ENCODE measurements around the gene TMEM53.
"Not testable (repeated sequence)": the region's sequence is repeated elsewhere in the genome, so short reads cannot be mapped to it uniquely, and the experiment has no call there.

The TMEM53 gene

GRCh38 chr1:44674113-44675000 lies at the start of gene TMEM53, which contains the start of gene ARMH1:
Gene TMEM53, minus strand, starts transcription at chr1:44674481. Its CDS starts 90 bp downstream, at chr1:44674391.
Gene ARMH1, plus strand, starts transcription at chr1:44674714. Its CDS starts 14,984 bp downstream, at chr1:44689698.
- peak; percentile 99 for DNase-seq

- DNase-seq: peak; percentile 66
Observed at GRCh38 chr1:44723496-44724295, 49.4 kb upstream of the TMEM53 start.

GRCh38 chr1:44723064-44723463 lies 48.8 kb upstream of the TMEM53 start:
- peak; percentile 52 for DNase-seq

GRCh38 chr1:44721485-44722361 lies 47.4 kb upstream of the TMEM53 start:
- peak; percentile 92 for DNase-seq

- no peak for DNase-seq
Observed at GRCh38 chr1:44720281-44720680, 46.0 kb upstream of the TMEM53 start.

- DNase-seq: no peak
Observed at GRCh38 chr1:44719318-44719717, 45.0 kb upstream of the TMEM53 start.

GRCh38 chr1:44718091-44718490 lies 43.8 kb upstream of the TMEM53 start:
- DNase-seq: no peak

- no peak for DNase-seq
Observed at GRCh38 chr1:44717653-44718052, 43.4 kb upstream of the TMEM53 start.

- DNase-seq: no peak
Observed at GRCh38 chr1:44717156-44717555, 42.9 kb upstream of the TMEM53 start.

GRCh38 chr1:44714944-44715571 lies 40.8 kb upstream of the TMEM53 start:
- peak; percentile 69 for DNase-seq

- DNase-seq: no peak
Observed at GRCh38 chr1:44714532-44714931, 40.3 kb upstream of the TMEM53 start.

- DNase-seq: no peak
Observed at GRCh38 chr1:44713321-44713781, 39.1 kb upstream of the TMEM53 start.

- no peak for DNase-seq
Observed at GRCh38 chr1:44707959-44708831, 33.9 kb upstream of the TMEM53 start.

- no peak for DNase-seq
Observed at GRCh38 chr1:44707112-44707881, 33.0 kb upstream of the TMEM53 start.

GRCh38 chr1:44705938-44706337 lies 31.7 kb upstream of the TMEM53 start:
- DNase-seq: no peak

GRCh38 chr1:44705470-44705869 lies 31.2 kb upstream of the TMEM53 start:
- no peak for DNase-seq

GRCh38 chr1:44701141-44701573 lies 26.9 kb upstream of the TMEM53 start:
- DNase-seq: no peak

- no peak for DNase-seq
Observed at GRCh38 chr1:44700573-44700972, 26.3 kb upstream of the TMEM53 start.

- DNase-seq: not testable (repeated sequence)
Observed at GRCh38 chr1:44699375-44699774, 25.1 kb upstream of the TMEM53 start.

GRCh38 chr1:44698138-44698537 lies 23.9 kb upstream of the TMEM53 start:
- no peak for DNase-seq
